Mucosa of stomach (tissue), 1 donor: ENCODE results near the gene AMMECR1.

Source experiments
- H3K27me3 ChIP-seq: one replicate; pipeline ENCODE4 v1.7.0; 2013; ENCODE audit warnings: mild to moderate bottlenecking, low read length; ENCODE audit not compliant: control insufficient read depth, insufficient read depth
- H3K36me3 ChIP-seq: one replicate; pipeline ENCODE4 v1.7.0; 2013; ENCODE audit warnings: low read length; ENCODE audit not compliant: control insufficient read depth, insufficient read depth
- H3K4me1 ChIP-seq: one replicate; pipeline ENCODE4 v1.7.0; 2013; ENCODE audit warnings: mild to moderate bottlenecking, low read length; ENCODE audit not compliant: control insufficient read depth, insufficient read depth
- H3K4me3 ChIP-seq: one replicate; pipeline ENCODE4 v1.7.0; 2013; ENCODE audit warnings: low read length
- H3K9ac ChIP-seq: one replicate; pipeline ENCODE4 v1.7.0; 2013; ENCODE audit warnings: mild to moderate bottlenecking, low read length, moderate library complexity
- H3K9me3 ChIP-seq: one replicate; pipeline ENCODE4 v1.7.0; 2013; ENCODE audit warnings: mild to moderate bottlenecking, low read length, moderate library complexity; ENCODE audit not compliant: control insufficient read depth
- donor health status: Pancreatic carcinoma.

AMMECR1 gene

GRCh38 chrX:110308220-110308619, 9.7 kb downstream of the AMMECR1 start:
- no peaks in the 10 kb centered on the region for H3K27me3 ChIP-seq
- no peak overlapping the region for H3K9ac ChIP-seq
- H3K9me3 ChIP-seq = no peaks in the 10 kb centered on the region
- H3K4me1 ChIP-seq = no peaks in the 10 kb centered on the region
- H3K4me3 ChIP-seq = no peak overlapping the region
- H3K36me3 ChIP-seq = no peaks in the 10 kb centered on the region

DNA sequence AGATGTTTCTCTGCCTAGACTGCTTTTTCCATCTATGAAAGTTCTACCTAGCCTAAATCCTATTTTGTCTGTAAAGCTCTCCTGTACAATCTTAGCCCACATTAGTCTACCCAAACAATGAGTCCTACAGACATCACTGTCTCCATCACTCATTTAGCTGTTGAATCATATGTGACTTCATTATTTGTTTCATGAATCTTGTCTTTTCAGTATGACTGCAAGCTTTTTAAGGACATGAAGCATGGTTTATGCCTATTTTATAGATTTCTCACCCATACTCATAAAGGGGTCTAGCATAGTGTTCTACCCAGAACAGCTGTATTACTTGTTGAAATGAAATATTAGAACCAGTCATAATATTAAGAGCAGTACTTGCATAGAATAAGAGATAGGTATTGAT, 13.0 kb downstream of the AMMECR1 start:
- no peaks in the 10 kb centered on the region for H3K36me3 ChIP-seq
- no peak overlapping the region for H3K4me3 ChIP-seq
- H3K9me3 ChIP-seq = no peaks in the 10 kb centered on the region
- H3K9ac ChIP-seq = no peak overlapping the region
- no peaks in the 10 kb centered on the region for H3K4me1 ChIP-seq
- no peaks in the 10 kb centered on the region for H3K27me3 ChIP-seq

DNA sequence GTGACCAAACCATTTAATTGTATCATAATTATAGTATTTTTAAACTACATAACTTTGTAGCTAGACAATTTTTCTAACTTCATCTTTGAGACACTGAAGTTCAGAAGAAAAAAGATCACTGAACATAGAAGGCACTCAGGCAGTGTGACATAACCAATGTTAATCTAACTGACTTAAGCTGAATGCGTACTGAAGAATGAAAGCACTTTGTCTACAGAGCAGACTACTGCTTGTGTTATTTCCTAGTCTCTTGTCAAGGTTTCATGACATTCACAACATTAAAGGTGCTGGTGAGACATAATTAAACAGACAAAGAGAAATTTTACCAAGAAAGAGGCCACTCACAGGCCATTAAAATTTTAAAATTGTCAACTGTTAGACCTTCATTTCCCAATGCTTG, 13.5 kb downstream of the AMMECR1 start:
- Histone ChIP-seq H3K27me3 (no peaks in the 10 kb centered on the region), H3K9ac (no peak overlapping the region), H3K36me3 (no peaks in the 10 kb centered on the region), H3K4me1 (no peaks in the 10 kb centered on the region), H3K4me3 (no peak overlapping the region), H3K9me3 (no peaks in the 10 kb centered on the region)

DNA sequence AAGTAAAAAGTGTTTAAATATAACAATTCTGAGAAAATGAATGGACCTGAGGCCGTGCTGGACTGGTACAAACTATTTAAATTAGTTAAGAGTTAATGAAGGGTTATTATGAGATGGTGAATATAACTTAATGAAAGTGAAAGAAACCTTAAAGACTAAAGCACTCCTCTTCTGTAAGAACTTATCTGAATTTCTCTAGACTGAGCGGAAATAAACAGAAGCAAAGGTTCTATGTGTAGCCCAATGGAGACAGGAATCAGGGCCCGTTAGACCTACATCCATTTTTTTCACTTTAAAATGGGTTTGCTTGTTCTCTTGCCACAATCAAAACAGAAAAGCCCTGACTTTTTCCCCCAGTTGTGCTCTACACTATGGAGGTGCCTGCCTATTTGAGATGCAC, 14.9 kb downstream of the AMMECR1 start:
- no peak overlapping the region for H3K9ac ChIP-seq
- H3K27me3 ChIP-seq = no peaks in the 10 kb centered on the region
- no peaks in the 10 kb centered on the region for H3K4me1 ChIP-seq
- no peak overlapping the region for H3K4me3 ChIP-seq
- H3K36me3 ChIP-seq = no peaks in the 10 kb centered on the region
- H3K9me3 ChIP-seq = no peaks in the 10 kb centered on the region

DNA sequence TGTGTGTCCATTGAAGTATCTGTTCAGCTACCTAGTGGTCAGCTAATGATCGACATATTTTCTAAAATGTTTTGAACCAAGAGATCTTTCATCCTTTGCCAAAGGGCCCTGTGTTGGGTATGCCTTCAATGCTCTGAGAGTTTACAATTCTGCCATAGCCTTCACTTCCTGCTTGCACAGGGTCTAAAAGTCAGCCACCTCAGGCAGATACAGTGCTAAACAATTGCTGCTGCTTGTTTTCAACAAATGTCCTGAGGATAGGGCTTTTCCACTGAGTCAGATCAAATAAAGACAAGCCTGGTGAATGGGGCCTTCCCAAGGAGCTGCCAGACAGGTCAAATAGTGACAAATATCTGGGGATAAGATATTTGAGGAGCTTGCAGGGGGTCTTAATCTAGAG, 16.7 kb downstream of the AMMECR1 start:
- no peaks in the 10 kb centered on the region for H3K9me3 ChIP-seq
- no peak overlapping the region for H3K9ac ChIP-seq
- no peaks in the 10 kb centered on the region for H3K36me3 ChIP-seq
- no peaks in the 10 kb centered on the region for H3K27me3 ChIP-seq
- no peak overlapping the region for H3K4me3 ChIP-seq
- H3K4me1 ChIP-seq = no peaks in the 10 kb centered on the region

DNA sequence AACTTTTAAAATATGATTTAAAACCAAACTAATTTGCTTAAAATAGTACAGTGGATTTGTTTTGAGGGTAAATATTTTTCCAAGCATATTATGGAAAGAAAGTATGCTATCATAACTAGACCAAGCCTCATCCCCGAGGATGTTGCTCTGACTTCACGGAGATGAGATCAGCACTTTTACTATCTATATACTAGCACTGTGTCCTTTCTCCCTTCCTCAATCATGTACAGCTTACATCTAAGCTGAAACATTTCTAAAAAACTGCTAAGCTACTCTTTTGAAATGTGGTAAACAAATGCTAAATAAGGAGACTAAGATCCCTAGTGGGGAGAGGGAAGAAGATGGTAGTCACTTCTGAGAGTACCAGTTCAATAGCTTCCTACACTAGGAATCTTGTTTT, 23.8 kb downstream of the AMMECR1 start:
- Histone ChIP-seq H3K4me3 (no peak overlapping the region), H3K27me3 (no peaks in the 10 kb centered on the region), H3K36me3 (no peaks in the 10 kb centered on the region), H3K4me1 (no peaks in the 10 kb centered on the region), H3K9ac (no peak overlapping the region), H3K9me3 (no peaks in the 10 kb centered on the region)

- H3K4me3 ChIP-seq = no peak overlapping the region
- H3K9ac ChIP-seq = no peak overlapping the region
- H3K4me1 ChIP-seq = no peaks in the 10 kb centered on the region
- no peaks in the 10 kb centered on the region for H3K9me3 ChIP-seq
- H3K27me3 ChIP-seq = no peaks in the 10 kb centered on the region
- H3K36me3 ChIP-seq = no peaks in the 10 kb centered on the region
Measured at GRCh38 chrX:110293658-110294057, 24.2 kb downstream of the AMMECR1 start.

- H3K36me3 ChIP-seq = no peaks in the 10 kb centered on the region
- no peaks in the 10 kb centered on the region for H3K9me3 ChIP-seq
- H3K4me3 ChIP-seq = no peak overlapping the region
- H3K4me1 ChIP-seq = peaks cover 4% of the 10 kb centered on the region
- H3K27me3 ChIP-seq = no peaks in the 10 kb centered on the region
- H3K9ac ChIP-seq = no peak overlapping the region
Measured at GRCh38 chrX:110287605-110288004, 30.3 kb downstream of the AMMECR1 start.

DNA sequence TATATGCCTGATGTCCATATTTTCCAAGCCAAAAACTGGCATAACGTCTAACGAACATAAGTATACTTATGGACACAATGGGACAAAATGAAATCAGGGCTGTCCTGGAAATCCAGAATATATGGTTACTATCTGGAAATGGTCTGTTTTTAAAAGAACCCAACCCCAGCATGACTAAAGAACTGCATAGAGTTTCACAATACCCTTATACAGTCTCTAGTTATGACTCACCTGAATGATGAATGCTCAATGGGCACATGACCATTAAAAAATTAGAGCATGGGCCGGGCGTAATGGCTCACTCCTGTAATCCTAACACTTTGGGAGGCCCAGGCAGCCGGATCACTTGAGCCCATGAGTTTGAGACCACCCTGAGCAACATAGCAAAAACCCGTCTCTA, 31.8 kb downstream of the AMMECR1 start:
- Histone ChIP-seq H3K27me3 (no peaks in the 10 kb centered on the region), H3K9ac (no peak overlapping the region), H3K9me3 (no peaks in the 10 kb centered on the region), H3K4me3 (no peak overlapping the region), H3K4me1 (peaks cover 6% of the 10 kb centered on the region), H3K36me3 (no peaks in the 10 kb centered on the region)

GRCh38 chrX:110284159-110284558, 33.7 kb downstream of the AMMECR1 start:
- Histone ChIP-seq H3K36me3 (no peaks in the 10 kb centered on the region), H3K4me3 (no peak overlapping the region), H3K4me1 (peaks cover 8% of the 10 kb centered on the region), H3K9me3 (no peaks in the 10 kb centered on the region), H3K27me3 (no peaks in the 10 kb centered on the region), H3K9ac (no peak overlapping the region)

GRCh38 chrX:110282922-110283321, 35.0 kb downstream of the AMMECR1 start:
- Histone ChIP-seq H3K36me3 (no peaks in the 10 kb centered on the region), H3K27me3 (no peaks in the 10 kb centered on the region), H3K4me1 (peaks cover 13% of the 10 kb centered on the region), H3K9ac (no peak overlapping the region), H3K9me3 (no peaks in the 10 kb centered on the region), H3K4me3 (no peak overlapping the region)

- Histone ChIP-seq H3K4me1 (peaks cover 17% of the 10 kb centered on the region), H3K9ac (no peak overlapping the region), H3K4me3 (no peak overlapping the region), H3K36me3 (no peaks in the 10 kb centered on the region), H3K27me3 (no peaks in the 10 kb centered on the region), H3K9me3 (no peaks in the 10 kb centered on the region)
Measured at GRCh38 chrX:110281377-110281776, 36.5 kb downstream of the AMMECR1 start.

DNA sequence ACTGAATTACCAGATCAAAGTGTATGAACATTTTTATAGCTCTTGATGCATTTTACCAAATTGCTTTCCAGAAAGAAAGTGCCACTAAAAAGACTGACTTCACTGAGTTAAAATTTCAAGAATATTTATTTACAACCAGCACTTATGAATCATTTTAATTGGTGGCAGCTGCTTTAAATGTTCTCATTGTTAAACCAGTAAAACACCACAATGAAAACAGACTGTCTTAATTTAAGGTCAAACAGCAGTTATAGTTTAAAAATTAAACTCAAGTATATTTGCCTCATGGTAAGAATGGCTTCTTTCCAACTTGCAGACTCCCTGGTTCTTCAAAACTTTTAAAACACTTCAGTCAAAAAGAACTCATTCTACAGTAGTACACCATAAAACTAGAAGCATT, 36.9 kb downstream of the AMMECR1 start:
- Histone ChIP-seq H3K9ac (no peak overlapping the region), H3K27me3 (no peaks in the 10 kb centered on the region), H3K36me3 (no peaks in the 10 kb centered on the region)

More for the DNA sequence above, 36.9 kb downstream of the AMMECR1 start:
- Histone ChIP-seq H3K4me1 (peaks cover 17% of the 10 kb centered on the region), H3K4me3 (no peak overlapping the region), H3K9me3 (no peaks in the 10 kb centered on the region)
